Esophagus muscularis mucosa (tissue), 4 donors: ENCODE data around the gene FBXW4. TPM values are rescaled to one million over a fixed set of nuclear protein-coding genes. Genes with fewer than 3 reads are reported as not detected.

Experiments used
- DNase-seq: peaks from one replicate; pipeline ENCODE4 v3.0.0-alpha.2; 2017; ENCODE audit errors: extremely low spot score
- H3K27ac ChIP-seq, 4 donors: fragments of 200-600 bp; sonication (generic); replicated peaks in 1 of 4; 1 replicate in 3 of 4; 2 replicates in 1 of 4; pipeline ENCODE4 v1.5.1; 2016 to 2019; ENCODE audit warnings: mild to moderate bottlenecking in 1 of 4
- H3K27me3 ChIP-seq, 4 donors: fragments of 200-600 bp; sonication (generic); one replicate each; pipeline versions ENCODE4 v1.5.1 to v1.6.0; 2016 to 2019
- H3K36me3 ChIP-seq, 4 donors: fragments of 200-600 bp; sonication (generic); one replicate each; pipeline ENCODE4 v1.5.1; 2016 to 2019
- H3K4me1 ChIP-seq, 4 donors: fragments of 200-600 bp; sonication (generic); one replicate each; pipeline ENCODE4 v1.5.1; 2016 to 2019
- H3K4me3 ChIP-seq, 4 donors: fragments of 200-600 bp; sonication (generic); 1 replicate in 2 of 4; 2 replicates in 2 of 4; pipeline ENCODE4 v1.5.1; 2016 to 2019; ENCODE audit warnings: mild to moderate bottlenecking in 4 of 4, moderate library complexity in 1 of 4
- H3K9me3 ChIP-seq, 4 donors: fragments of 200-600 bp; sonication (generic); 1 replicate in 3 of 4; 2 replicates in 1 of 4; pipeline ENCODE4 v1.5.1; 2016 to 2019
- EP300 ChIP-seq: sonication (generic); formaldehyde crosslinking; IDR thresholded peaks from one replicate; pipeline ENCODE4 v1.6.1; 2017; ENCODE audit warnings: antibody characterized with exemption
- POLR2A ChIP-seq: fragments of 450-650 bp; IDR thresholded peaks from one replicate; pipeline ENCODE4 v1.6.1; 2017; ENCODE audit warnings: antibody characterized with exemption, moderate library complexity, mild to moderate bottlenecking, low read depth
- POLR2AphosphoS5 ChIP-seq, 2 donors: sonication (generic); formaldehyde crosslinking; IDR thresholded peaks; one replicate each; pipeline ENCODE4 v1.6.1; 2017; ENCODE audit warnings: antibody characterized with exemption in 2 of 2
- WGBS: methylation state at CpG from one replicate; pipeline ENCODE4 v1.1.5; 2018; 5-methylcytosine and 5-hydroxymethylcytosine counted together
- intact Hi-C: fragments of 100-400 bp; cut with DNase I; formaldehyde crosslinking; loops from one replicate; pipeline ENCODE4 v1.15.1; 2023
- total RNA-seq, 4 donors: library from RNA; depleted of rRNA; stranded (reverse); fragments of >200 nt; gene quantifications; one replicate each; pipeline versions ENCODE4 v1.1.0 to v1.2.1, GENCODE V29; 2016
- TF ChIP-seq, protein P1 (sequence below), 3 experiments: fragments of 200-600 bp in 2 of 3; fragments of 450-650 bp in 1 of 3; sonication (generic) in 2 of 3; IDR thresholded peaks; one replicate each; pipeline ENCODE4 v1.5.1; 2017 to 2019; ENCODE audit warnings: antibody characterized with exemption in 3 of 3, mild to moderate bottlenecking in 2 of 3, moderate library complexity in 1 of 3

The FBXW4 gene
- total RNA-seq, 4 donors from 2014 or later, result 101 to 168 (median 115) TPM

DNA sequence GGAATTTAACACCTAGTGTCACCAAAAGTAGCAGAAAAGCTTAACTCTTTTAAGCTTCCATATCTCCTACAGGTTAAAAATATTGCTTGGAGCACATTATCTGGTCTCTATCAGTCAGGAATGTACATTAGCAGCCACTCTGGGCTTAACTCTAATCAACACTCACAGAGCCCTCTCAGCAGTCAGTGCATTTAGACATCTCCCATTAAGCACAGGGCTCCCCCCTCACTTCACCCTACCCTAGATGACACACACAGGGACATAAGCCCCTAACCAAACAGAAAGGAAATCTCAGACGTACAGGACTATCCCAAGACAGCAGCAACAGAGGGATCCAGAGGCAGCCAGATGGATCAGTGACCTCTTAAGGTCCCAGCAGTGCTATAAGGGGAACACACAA is 26.4 kb downstream of the FBXW4 start:
- H3K36me3 ChIP-seq, result peaks cover 38 to 97% (median 93%) of the 10 kb centered on the region in 4 donors

DNA sequence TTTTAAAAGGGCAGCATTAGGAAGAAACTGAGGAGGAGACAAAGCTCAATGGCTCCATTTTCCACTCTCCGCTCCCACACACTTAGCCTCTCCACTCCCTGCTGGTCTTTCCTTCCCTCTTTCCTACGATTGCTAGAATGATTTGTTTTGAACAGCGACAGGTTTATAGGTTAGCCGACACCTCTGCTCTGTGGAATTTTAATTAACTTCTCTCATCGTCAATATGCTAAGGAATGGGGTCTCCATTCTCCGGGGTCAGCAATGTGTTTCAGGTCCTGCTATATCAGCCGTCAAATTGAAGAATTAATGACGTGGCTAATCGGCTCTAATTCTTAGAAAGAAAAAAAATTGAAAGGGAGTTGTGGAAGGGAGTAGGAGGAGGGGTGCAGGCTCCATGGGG is 28.9 kb downstream of the FBXW4 start:
- Histone ChIP-seq H3K27ac (no peak overlapping the region), H3K36me3 (peaks cover 29 to 97% (median 92%) of the 10 kb centered on the region in 4 donors), H3K27me3 (no peaks in the 10 kb centered on the region), H3K4me1 (peaks cover 0 to 3% (median 0%) of the 10 kb centered on the region in 4 donors), H3K9me3 (no peaks in the 10 kb centered on the region), H3K4me3 (no peak overlapping the region)
- TF ChIP-seq POLR2AphosphoS5 (IDR thresholded peaks at IDR 0.05) (no peak), EP300 (no peak), POLR2A (no peak)
- TF ChIP-seq, protein P1, sequence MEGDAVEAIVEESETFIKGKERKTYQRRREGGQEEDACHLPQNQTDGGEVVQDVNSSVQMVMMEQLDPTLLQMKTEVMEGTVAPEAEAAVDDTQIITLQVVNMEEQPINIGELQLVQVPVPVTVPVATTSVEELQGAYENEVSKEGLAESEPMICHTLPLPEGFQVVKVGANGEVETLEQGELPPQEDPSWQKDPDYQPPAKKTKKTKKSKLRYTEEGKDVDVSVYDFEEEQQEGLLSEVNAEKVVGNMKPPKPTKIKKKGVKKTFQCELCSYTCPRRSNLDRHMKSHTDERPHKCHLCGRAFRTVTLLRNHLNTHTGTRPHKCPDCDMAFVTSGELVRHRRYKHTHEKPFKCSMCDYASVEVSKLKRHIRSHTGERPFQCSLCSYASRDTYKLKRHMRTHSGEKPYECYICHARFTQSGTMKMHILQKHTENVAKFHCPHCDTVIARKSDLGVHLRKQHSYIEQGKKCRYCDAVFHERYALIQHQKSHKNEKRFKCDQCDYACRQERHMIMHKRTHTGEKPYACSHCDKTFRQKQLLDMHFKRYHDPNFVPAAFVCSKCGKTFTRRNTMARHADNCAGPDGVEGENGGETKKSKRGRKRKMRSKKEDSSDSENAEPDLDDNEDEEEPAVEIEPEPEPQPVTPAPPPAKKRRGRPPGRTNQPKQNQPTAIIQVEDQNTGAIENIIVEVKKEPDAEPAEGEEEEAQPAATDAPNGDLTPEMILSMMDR (IDR thresholded peaks at IDR 0.05), result no peak
- WGBS, result 75% methylated on average over 9 of the region's 9 CpGs
- DNase-seq, result no peak
- intact Hi-C loops, result no loop called here

More for the DNA sequence above, 26.4 kb downstream of the FBXW4 start:
- intact Hi-C loops, result no loop called here
- WGBS, result 73% methylated on average over 1 of the region's 1 CpG
- Histone ChIP-seq H3K4me1 (peaks cover 0 to 10% (median 0%) of the 10 kb centered on the region in 4 donors), H3K9me3 (no peaks in the 10 kb centered on the region), H3K27me3 (no peaks in the 10 kb centered on the region), H3K4me3 (no peak overlapping the region), H3K27ac (no peak overlapping the region)
- TF ChIP-seq POLR2AphosphoS5 (IDR thresholded peaks at IDR 0.05), result no peak
- TF ChIP-seq EP300, result no peak
- TF ChIP-seq, protein P1 (IDR thresholded peaks at IDR 0.05), result no peak
- TF ChIP-seq POLR2A, result no peak
- peak; percentile 14 for DNase-seq

DNA sequence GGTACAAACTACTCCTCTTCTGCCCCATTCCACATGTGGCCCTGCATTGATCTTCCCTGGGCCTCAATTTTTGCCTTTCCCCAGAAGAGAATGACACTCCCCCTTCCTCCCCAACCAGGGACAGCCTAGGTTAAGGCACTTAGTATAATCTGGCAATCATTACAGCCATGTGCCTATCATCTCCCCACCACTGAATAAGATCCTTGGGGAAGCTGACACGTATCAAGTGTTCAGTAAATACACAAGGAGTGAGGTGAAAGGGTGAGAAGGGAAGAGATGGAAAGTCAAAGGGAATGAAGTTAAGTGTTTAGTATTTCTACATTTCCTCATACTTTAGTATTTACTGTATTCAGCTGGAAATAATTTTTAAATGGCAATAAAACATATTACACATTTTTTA is 31.9 kb downstream of the FBXW4 start:
- 74% methylated on average over 1 of the region's 1 CpG for WGBS
- peaks cover 30 to 97% (median 96%) of the 10 kb centered on the region in 4 donors for H3K36me3 ChIP-seq
- H3K9me3 ChIP-seq, result no peaks in the 10 kb centered on the region
- no peak overlapping the region for H3K27ac ChIP-seq
- H3K27me3 ChIP-seq, result no peaks in the 10 kb centered on the region
- no peak for DNase-seq
- no peak overlapping the region for H3K4me3 ChIP-seq
- H3K4me1 ChIP-seq, result no peaks in the 10 kb centered on the region
- TF ChIP-seq, protein P1 (IDR thresholded peaks at IDR 0.05), result no peak
- no peak for TF ChIP-seq EP300
- TF ChIP-seq POLR2AphosphoS5 (IDR thresholded peaks at IDR 0.05), result no peak
- TF ChIP-seq POLR2A, result no peak
- intact Hi-C loops, result no loop called here

DNA sequence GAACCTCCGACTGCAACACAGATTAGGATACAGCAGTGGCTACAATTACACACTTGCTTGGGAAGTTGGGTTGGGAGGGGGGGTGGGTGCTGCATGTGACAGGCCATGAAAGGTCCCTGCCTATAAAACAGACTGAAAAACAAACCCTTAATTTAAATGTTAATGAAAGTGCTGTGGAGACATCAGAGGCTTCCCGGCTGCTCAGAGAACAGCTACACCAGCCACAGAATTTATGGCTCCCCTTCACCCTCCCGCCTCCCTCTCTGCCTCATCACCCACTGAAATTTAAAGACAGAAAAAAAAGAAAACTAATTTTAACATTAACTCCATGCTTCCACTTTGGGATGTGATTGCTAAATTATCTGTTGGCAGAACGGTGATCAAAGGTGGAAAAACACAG is 34.7 kb downstream of the FBXW4 start:
- 86% methylated on average over 4 of the region's 4 CpGs for WGBS
- intact Hi-C loops, result no loop called here
- Histone ChIP-seq H3K27me3 (no peaks in the 10 kb centered on the region), H3K36me3 (peaks cover 22 to 96% (median 90%) of the 10 kb centered on the region in 4 donors), H3K9me3 (no peaks in the 10 kb centered on the region), H3K4me1 (no peaks in the 10 kb centered on the region), H3K4me3 (no peak overlapping the region), H3K27ac (no peak overlapping the region)
- DNase-seq, result no peak
- TF ChIP-seq, protein P1 (IDR thresholded peaks at IDR 0.05), result no peak
- no peak for TF ChIP-seq EP300
- TF ChIP-seq POLR2AphosphoS5 (IDR thresholded peaks at IDR 0.05), result no peak
- TF ChIP-seq POLR2A, result no peak

DNA sequence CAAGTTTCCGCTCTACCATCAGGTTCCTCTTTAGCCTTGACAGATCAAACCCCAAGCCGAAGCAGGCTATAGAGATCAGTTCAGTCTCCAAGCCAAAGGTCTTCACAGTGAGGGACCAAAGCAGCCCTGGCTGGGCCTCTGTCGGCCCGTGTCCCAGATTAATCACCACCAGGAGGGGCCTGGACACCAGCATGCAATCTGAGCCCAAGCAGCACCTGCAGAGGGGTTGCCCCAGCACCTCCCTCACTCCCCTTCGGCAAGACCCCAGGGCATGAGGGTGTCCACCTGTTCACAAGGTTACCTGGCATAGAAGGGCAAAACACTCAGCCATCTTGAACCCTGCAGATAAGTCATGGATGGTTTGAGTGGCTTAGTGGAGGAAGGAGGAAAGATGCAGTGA is 36.0 kb downstream of the FBXW4 start:
- intact Hi-C loops, result no loop called here
- H3K4me1 ChIP-seq, result no peaks in the 10 kb centered on the region
- no peak overlapping the region for H3K27ac ChIP-seq
- DNase-seq, result no peak
- TF ChIP-seq EP300 (no peak), POLR2AphosphoS5 (IDR thresholded peaks at IDR 0.05) (no peak), POLR2A (no peak)
- TF ChIP-seq, protein P1 (IDR thresholded peaks at IDR 0.05), result no peak
- no peak overlapping the region for H3K4me3 ChIP-seq
- no peaks in the 10 kb centered on the region for H3K9me3 ChIP-seq
- H3K27me3 ChIP-seq, result no peaks in the 10 kb centered on the region
- H3K36me3 ChIP-seq, result peaks cover 18 to 92% (median 81%) of the 10 kb centered on the region in 4 donors
- WGBS, result 93% methylated on average over 4 of the region's 5 CpGs
